ENCODE results near the gene WWP2.
"Not testable (repeated sequence)": the region's sequence is repeated elsewhere in the genome, so short reads cannot be mapped to it uniquely, and the experiment has no call there.

The WWP2 gene

GRCh38 chr16:69831212-69832123 lies 69.3 kb downstream of the WWP2 start:
- DNase-seq (ENCODE audit: low read depth), result peak; percentile 49

DNA sequence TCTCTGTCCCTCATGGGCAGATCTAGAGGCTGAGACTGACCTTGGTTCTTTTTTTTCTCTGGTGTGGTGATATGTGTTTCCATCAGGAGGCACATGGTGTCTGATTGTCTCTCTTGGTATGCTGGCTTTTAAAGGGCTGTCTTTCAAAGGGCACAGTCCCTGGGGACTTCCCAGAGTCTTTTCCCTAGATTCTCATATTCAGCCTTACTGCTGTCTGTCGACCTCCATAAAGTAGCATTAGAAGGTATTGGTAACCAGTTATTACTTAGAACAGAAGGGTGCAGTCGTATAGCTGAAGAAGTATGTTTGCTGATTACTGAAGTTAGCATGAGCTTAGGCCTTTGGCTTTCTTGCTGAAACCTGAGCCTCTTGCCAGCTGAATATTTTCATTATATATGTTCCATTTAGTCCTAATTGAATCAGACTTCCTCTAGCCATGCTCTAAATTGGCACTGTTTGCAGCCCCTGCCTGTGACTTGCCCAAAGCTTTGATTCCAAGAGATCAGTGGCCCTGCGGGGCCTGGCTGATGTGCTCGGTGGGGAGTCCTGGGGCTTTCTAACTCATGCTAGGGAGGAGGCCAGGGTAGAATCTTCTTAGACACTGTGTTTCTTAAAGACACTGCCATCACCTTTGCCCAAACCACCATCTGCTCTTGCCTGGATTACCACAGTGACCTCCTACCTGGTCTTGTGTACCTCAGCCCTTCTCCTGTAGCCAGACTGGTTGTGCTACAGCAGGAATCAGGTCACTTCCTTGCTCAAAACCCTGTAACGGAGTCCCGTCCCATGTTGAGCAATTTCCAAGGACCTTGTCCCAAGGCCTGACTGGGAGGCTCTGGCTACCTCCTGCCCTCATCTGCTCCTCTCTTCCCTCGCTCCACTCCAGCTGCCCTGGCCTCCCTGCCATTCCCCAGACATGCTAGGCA lies 71.5 kb downstream of the WWP2 start:
- DNase-seq (ENCODE audit: low read depth), result peak; percentile 49

GRCh38 chr16:69834807-69835466 lies 72.8 kb downstream of the WWP2 start:
- no peak for DNase-seq (ENCODE audit: low read depth)

DNA sequence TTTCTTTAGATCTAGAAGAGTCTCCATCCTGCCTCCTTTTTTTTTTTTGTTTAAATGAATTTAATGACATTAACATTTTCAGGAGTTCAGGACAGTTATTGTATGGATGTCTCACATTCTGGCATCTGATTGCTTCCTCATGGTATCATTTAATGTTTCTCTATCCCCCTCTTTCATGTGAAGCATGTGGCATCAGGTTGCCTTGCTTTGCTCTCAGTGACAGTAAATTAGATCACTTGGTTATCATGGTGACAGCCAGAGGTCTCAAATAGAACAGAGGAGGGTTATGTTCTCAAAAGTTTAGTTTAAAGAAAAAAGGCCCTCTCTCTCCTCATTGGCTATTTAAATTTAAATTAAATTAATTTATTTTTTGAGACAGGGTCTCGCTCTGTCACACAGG lies 74.1 kb downstream of the WWP2 start:
- no peak for DNase-seq (ENCODE audit: low read depth)

DNA sequence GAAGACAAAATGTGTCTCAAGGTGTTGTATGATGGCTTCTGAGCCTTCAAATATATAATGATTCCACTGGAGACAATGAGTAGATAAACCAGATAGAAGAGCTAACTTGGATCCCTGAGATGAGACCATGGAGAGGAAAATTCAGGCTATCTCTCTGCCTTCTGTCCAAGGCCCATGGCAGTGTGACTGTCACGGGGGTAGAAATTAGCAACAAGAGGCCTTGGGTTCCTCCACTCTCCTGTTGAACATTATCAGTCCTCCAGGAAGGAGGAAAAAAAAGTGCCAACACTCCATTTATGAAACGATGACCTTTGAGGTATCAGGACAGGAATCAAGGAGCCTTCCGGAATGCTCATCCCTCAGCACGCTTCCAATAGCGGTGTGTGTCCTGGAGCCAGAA lies 75.2 kb downstream of the WWP2 start:
- DNase-seq (ENCODE audit: low read depth), result no peak

DNA sequence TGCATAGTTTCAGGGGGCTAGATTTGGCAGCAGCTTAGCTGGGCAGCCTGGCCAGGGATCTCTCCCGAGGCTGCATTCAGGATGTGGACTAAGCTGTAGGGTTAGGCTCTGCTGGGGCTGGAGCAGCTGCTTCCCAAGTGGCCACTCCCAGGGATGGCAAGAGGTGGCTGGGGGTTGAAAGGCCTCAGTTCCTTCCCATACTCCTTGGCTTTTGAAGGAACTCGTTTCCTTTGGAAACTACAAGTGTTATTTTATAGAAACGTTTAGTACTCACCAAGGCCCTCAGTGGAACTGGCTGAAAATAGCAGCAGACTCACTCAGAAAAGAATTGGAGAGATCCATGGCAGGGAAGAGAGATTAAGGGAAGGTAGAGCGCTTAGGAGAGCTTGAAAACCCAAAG lies 76.4 kb downstream of the WWP2 start:
- DNase-seq (ENCODE audit: low read depth), result no peak

DNA sequence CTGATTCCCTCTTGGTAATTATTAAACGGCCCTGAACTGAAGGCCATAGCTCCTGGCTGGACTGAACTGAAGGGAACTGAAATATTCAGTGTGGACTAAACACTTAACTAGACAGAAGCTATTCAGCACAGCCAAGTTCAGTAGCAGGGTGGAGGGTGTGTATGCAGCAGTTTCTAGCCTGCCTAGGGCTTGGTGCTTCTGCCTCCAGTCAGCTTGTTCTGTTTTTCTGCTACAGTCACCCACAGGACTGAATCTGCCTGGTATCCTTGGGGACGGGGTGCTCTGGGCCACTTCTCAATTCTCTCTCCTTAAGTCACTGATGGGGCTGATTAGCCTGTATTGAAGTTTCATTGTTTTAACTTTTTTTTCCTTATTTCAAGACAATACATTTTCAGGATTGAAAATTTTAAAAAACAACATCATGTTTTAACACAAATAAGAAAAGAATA lies 77.1 kb downstream of the WWP2 start:
- no peak for DNase-seq (ENCODE audit: low read depth)

DNA sequence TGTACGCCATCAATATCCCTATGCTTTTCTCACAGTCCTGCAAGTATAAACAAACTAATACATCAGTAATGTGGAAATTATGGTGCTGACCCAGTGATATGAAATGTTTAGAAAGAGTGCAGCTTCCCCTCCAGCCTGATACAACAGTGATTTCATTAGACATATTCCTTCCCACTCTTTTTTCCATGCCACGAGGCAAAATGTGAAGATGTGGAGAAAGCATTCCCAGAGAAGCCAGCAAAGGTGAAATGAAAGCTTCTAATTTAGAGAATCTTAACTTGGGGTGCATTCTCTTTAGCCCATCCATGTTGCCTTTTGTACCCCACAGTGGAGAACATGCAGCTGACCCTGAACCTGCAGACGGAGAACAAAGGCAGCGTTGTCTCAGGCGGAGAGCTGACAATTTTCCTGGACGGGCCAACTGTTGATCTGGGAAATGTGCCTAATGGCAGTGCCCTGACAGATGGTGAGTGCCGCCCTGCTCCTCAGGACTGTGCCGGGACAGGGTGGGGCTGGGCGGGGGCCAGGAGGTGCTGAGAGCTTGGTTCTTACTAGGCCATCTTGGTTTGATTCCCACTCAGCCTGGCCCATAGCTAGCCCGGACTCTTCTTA lies 77.8 kb downstream of the WWP2 start:
- no peak for DNase-seq (ENCODE audit: low read depth)

GRCh38 chr16:69840975-69841374 lies 78.8 kb downstream of the WWP2 start:
- DNase-seq (ENCODE audit: low read depth), result no peak

GRCh38 chr16:69844441-69844840 lies 82.3 kb downstream of the WWP2 start:
- DNase-seq (ENCODE audit: low read depth), result no peak

DNA sequence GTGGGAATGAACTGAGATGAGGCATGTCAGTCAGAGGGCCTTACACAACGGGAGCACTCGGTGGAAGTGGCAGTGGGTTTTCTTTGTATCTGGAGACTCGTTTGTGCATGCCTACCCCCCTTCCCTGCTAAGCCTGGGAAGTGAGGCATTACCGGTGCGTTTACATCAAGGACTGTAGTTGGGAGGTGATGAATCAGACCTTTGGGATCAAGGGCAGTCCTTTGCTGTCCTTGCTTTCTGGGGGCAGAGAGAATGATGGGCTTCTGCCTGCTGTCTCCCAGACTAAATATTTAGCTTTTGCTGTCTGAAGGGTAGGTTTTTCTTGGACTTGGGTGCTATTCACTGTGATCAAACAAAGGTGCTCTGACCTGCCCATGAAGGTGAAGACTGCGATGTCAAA lies 83.0 kb downstream of the WWP2 start:
- DNase-seq (ENCODE audit: low read depth), result peak; percentile 25

GRCh38 chr16:69847643-69848042 lies 85.5 kb downstream of the WWP2 start:
- DNase-seq (ENCODE audit: low read depth), result no peak

- peak; percentile 98 for DNase-seq (ENCODE audit: low read depth)
Measured at GRCh38 chr16:69848637-69849545, 86.8 kb downstream of the WWP2 start.

DNA sequence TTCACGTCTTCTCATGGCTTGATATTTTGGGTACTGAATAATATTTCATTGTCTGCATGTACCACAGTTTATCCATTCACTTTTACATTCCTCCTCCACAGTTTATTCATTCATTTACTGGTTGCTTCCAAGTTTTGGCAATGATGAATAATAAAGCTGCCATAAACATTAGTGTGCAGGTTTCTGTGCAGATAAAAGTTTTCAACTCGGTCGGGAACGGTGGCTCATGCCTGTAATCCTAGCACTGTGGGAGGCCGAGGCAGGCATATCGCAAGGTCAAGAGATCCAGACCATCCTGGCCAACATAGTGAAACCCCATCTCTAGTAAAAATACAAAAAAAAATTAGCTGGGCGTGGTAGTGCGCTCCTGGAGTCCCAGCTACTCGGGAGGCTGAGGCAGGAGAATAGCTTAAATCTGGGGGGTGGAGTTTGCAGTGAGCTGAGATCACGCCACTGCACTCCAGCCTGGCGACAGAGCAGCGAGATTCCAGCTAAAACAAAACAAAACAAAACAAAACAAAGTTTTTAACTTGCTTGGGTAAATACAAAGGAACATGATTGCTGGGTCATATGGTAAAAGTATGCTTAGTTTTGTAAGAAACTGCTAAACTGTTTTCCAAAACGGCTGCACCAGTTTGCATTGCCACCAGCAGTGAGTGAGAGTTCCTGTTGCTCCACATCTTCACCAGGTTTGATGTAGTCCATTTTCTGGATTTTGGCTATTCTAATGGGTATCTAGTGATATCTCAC lies 89.5 kb downstream of the WWP2 start:
- DNase-seq (ENCODE audit: low read depth), result peak; percentile 44

DNA sequence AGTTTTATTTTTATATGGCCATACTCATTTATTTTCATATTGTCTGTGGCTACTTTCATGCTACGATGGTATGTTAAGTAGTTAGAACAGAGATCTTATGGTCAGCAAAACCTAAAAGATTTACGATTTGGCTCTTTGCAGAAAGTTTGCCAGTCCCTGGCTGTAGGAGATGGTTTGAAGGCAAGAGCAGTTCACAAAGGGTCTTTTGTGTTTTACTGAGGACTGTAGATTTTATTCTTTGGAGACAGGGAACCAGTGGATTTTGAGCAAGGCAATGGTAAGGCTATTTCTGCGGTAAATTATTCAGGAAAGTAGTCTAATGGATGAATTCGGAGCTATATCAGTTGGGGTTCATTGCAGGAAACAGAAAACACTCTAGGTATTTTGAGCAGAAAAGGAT lies 90.7 kb downstream of the WWP2 start:
- no peak for DNase-seq (ENCODE audit: low read depth)

DNA sequence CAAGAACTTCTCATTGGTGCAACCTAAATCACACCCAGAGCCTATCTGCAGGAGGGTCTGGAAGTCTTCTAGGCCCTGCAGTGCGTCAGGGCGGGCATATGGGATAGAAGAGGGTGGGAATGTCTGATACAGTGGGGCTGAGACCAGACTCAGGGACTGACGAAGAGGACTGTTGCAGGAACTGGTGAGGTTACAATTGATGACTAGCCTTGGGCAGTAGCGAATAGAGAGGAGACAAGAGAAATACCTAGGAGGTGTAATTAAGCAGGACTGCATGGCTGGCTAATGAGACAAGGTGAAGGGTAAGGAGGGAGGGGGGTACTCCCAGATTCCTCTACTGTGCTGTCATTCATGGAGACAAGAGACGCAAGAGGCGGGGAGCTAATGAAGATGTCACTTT lies 91.3 kb downstream of the WWP2 start:
- DNase-seq (ENCODE audit: low read depth), result no peak

DNA sequence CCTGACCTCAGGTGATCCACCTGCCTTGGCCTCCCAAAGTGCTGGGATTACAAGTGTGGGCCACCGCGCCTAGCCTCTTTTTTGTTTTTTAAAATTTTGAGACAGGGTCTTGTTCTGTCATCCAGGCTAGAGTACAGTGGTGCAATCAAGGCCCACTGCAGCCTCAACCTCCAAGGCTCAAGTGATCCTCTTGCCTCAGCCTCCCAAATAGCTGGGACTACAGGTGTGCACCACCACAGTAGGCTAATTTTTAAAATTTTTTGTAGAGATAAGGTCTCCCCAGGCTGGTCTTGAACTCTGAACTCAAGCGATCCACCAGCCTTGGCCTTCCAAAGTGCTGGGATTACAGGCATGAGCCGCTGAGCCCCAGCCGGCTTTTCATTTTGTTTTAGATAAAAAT lies 92.6 kb downstream of the WWP2 start:
- not testable (repeated sequence) for DNase-seq (ENCODE audit: low read depth)

- DNase-seq (ENCODE audit: low read depth), result peak; percentile 30
Measured at GRCh38 chr16:69855592-69855991, 93.5 kb downstream of the WWP2 start.

DNA sequence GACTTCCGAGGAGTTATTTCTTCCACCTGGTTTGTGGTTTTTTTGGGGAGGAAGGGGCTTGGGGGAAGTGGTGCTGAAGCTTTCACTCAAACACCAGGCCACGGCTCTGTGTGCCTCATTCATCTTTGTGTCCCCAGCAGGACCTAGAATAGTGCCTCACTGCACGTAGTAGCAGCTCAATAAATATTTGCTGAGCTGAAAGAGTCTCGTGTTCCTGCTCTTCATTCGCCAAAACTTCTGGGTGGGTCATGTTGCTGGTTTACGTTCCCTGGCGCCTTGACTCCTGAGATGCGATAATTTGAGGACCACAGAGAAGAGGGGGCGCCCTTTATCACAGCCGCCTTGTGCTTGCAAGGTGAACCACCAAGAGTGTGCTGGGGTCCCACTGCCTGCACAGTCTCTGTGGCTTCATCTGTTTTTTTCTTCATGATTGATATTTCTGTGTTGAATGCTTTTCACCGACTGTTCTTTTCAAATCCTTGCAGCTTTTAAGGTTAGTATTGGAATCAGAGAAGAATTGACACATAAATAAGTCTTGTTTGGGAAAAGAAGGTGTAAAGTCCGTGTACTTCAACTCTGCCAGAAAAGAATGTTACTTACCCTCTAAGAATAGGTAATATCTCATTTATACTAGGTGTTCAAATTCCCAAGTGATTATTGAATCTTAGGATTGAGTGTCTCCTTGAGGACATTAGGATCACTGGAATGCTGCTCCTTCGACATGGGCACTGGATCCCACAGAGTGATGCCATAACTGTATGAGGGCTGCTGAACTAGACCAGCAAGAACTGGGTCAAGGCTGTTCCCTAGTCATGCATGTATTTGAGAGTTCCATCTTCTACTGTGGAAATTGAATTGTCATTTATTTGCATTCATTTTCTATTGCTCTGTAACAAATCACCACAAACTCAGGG lies 96.3 kb downstream of the WWP2 start:
- no peak for DNase-seq (ENCODE audit: low read depth)

Measured in EH (cell line).